Fibroblast of pulmonary artery (primary cell): ENCODE data around the gene FADS1.

Experiments used
- DNase-seq: peaks from one replicate; pipeline ENCODE4 v3.0.0-alpha.2; 2010; ENCODE audit warnings: low read depth
- H3K4me3 ChIP-seq: replicated peaks from 2 replicates; pipeline ENCODE4 v1.5.1; 2011; ENCODE audit warnings: low read depth, mild to moderate bottlenecking, control low read depth, low read length, moderate library complexity
- TF ChIP-seq, protein P1 (sequence below): IDR thresholded peaks from 2 replicates; pipeline ENCODE4 v1.5.1; 2011; ENCODE audit warnings: mild to moderate bottlenecking, control low read depth, low read length, inconsistent platforms; ENCODE audit errors: missing control alignments

The FADS1 gene

DNA sequence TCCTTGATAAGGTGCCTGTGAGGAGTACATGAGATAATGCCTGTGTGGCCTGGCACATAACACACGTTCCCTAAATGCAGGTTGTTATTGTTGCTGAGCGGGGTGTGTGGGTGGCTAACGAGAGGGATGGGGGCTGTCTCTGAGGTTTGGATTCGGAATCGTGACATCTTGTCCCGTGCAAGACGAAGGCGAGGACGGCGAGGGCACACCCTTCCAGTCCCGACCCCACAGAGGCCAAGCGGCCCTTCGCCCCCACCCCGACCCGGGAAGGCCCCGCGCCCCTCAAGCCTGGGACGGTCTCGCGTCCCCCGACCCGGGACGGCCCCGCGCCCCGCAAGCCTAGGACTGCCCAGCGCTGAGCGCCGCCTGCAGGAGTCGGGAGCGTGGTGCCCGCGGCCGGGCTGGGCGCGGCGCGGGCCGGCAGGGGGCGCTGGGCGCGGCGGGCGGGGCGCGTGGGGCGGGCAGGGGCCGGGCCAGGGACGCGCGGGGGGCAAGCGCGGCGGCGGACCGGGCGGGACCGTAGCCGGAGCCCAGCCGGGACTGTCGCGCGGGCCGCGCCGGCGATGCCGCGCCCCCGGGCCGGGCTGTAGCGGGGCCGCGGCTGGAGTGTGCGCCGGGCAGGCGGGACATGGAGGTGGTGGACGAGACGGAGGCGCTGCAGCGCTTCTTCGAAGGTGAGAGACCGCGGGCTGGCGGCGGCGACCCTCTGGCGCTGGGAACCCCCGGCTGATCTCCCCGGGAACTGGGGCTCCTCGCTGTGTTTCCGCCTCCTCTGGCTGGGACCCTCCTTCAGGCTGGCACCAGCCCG is 64.5 kb downstream of the FADS1 start, which contains the start of gene MYRF:
TSS of gene MYRF (plus strand) at position 520 of the 808 bp plus-strand sequence. CDS start at position 629, 109 bp downstream.
- TF ChIP-seq, protein P1, sequence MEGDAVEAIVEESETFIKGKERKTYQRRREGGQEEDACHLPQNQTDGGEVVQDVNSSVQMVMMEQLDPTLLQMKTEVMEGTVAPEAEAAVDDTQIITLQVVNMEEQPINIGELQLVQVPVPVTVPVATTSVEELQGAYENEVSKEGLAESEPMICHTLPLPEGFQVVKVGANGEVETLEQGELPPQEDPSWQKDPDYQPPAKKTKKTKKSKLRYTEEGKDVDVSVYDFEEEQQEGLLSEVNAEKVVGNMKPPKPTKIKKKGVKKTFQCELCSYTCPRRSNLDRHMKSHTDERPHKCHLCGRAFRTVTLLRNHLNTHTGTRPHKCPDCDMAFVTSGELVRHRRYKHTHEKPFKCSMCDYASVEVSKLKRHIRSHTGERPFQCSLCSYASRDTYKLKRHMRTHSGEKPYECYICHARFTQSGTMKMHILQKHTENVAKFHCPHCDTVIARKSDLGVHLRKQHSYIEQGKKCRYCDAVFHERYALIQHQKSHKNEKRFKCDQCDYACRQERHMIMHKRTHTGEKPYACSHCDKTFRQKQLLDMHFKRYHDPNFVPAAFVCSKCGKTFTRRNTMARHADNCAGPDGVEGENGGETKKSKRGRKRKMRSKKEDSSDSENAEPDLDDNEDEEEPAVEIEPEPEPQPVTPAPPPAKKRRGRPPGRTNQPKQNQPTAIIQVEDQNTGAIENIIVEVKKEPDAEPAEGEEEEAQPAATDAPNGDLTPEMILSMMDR, result peak; percentile 30
- DNase-seq, result peak; percentile 35
- H3K4me3 ChIP-seq, result peak within 1 kb of the TSS; percentile 64

DNA sequence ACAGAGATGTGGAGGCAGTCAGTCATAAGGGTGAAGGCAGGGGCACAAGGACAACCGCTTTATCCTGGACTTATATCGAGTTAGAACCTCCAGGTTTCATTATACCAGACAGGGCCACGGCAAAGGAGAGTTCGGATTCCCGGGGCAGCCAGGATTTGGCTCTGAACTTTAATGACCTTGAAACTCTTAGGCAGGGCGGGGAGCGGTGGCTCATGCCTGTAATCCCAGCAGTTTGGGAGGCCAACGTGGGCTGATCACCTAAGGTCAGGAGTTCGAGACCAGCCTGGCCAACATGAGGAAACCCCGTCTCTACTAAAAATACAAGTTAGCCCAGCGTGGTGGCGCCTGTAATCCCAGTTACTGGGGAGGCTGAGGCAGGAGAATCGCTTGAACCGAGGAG is 65.4 kb downstream of the FADS1 start:
- TF ChIP-seq, protein P1, result no peak
- no peak for DNase-seq
- H3K4me3 ChIP-seq, result no peak overlapping the region

DNA sequence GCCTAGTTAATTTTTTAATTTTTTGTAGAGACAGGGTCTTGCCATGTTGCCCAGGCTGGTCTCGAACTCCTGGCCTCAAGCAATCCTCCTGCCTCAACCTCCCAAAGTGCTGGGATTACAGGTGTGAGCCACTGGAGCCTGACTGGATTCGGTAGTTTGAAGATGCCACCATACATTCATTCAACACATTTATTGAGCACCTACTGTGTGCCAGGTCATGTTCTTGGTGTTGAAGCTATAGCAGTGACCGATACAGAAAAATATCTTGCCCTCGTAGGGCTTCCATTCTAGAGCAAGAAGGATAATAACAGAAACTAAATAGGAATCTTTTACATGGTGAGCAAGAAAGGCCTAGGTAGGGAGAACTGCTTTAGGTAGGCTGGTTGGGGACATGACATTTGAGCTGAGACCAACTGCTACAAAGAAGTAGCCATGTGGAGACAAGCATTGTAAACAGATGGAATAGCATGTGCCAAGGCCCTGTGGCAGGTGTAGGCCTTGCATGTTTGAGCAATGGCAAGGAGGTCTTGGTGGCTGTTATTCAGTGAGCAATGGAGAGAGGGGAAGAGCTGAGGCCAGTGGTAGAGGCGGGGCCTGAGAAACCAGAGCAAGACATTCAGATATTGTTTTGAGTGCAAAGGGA is 66.1 kb downstream of the FADS1 start:
- H3K4me3 ChIP-seq, result no peak overlapping the region
- no peak for DNase-seq
- TF ChIP-seq, protein P1, result no peak
